Right renal pelvis (tissue), 4 donors: Measurements from ENCODE around the gene NUCKS1. TPM values are rescaled to one million over a fixed set of nuclear protein-coding genes. Genes with fewer than 3 reads are reported as not detected.

ENCODE experiments used
- DNase-seq, 4 donors: peaks; one replicate each; pipeline ENCODE4 v3.0.0-alpha.2; 2013; ENCODE audit warnings: low read depth in 4 of 4, low spot score in 3 of 4, missing footprints in 1 of 4
- polyA plus RNA-seq, 4 donors: library from polyadenylated mRNA; unstranded; fragments of 120-200 nt; gene quantifications; one replicate each; pipeline ENCODE4 v1.2.1, GENCODE V29; 2013; ENCODE audit not compliant: insufficient read length in 4 of 4

The NUCKS1 gene
- polyA plus RNA-seq, 4 donors = 327 to 402 (median 367) TPM

DNA sequence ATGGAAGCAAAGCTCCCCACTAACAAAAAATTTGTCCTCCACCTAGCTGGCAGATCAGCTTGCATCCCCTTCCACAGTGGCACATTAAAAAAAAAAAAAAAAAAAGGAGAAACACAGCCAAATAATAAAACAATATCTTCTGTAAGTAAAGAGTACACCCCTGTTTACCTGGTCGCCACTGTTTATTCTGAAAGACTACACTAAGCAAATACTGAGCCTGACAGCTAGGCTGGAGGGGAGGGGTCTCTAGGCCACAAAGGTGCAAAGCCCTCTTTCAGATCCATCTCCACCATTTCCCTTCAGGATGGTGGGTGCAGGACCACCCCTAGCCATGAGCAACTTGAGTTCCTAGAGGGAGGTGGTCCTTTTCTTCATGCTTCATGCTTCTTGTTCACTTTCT lies 46.9 kb downstream of the NUCKS1 start:
- no peak for DNase-seq

- no peak for DNase-seq
These were observed 48.1 kb downstream of the NUCKS1 start for GRCh38 chr1:205701891-205702290.

DNA sequence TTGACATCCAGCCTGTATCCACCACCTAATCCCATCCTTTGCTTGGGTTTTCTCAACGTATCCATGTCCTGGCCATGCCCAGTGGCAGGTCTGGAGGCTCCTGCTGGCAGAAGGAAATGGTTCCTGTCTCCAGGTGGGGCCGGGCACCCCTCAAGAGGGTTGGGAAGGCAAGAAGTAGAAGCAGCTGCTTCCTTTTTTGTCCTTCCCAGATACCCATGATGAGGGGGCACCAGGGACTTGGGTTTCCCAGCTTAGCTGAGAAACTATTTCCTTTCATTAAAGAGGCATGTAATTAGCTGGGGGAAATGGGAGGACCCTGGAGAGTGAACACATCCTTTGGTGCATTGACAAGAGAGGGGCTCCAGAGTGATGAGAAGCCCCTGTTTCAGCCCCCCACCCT lies 48.6 kb downstream of the NUCKS1 start:
- DNase-seq = no peak

GRCh38 chr1:205700865-205701401 lies 49.0 kb downstream of the NUCKS1 start:
- peak in 2 of 4 donors; percentile 58 to 64 for DNase-seq

DNA sequence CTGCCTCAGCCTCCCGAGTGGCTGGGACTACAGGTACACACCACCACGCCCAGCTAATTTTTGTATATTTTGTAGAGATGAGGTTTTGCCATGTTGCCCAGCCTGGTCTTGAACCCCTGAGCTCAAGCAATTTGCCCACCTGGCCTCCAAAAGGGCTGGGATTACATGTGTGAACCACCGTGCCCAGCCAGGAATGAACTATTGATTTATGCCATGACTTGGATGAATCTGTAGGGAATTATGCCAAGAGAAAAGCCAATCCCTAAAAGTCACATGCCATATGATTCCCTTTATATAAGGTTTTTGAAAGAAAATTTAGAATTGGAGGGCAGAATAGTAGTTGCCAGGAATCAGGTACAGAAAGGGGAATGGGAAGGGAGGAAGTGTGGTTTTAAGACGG lies 50.6 kb downstream of the NUCKS1 start:
- DNase-seq = no peak

DNA sequence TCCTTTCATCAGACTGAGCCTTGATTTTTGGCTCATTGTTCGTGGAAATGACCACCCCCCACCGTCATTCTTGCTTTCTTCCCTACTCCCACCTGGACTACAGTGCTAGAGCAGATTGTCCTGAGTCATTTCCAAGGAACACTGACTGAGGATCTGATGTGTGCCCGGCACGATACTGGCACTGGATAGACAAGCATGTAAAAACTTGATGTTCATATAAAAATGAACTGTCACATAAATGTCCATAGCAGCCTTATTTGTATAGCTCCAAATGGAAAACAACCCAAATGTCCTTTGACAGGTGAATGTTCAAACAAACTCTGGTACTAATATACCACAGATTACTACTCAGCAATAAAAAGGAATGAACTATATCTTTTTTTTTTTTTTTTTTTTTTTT lies 51.1 kb downstream of the NUCKS1 start:
- no peak for DNase-seq

DNA sequence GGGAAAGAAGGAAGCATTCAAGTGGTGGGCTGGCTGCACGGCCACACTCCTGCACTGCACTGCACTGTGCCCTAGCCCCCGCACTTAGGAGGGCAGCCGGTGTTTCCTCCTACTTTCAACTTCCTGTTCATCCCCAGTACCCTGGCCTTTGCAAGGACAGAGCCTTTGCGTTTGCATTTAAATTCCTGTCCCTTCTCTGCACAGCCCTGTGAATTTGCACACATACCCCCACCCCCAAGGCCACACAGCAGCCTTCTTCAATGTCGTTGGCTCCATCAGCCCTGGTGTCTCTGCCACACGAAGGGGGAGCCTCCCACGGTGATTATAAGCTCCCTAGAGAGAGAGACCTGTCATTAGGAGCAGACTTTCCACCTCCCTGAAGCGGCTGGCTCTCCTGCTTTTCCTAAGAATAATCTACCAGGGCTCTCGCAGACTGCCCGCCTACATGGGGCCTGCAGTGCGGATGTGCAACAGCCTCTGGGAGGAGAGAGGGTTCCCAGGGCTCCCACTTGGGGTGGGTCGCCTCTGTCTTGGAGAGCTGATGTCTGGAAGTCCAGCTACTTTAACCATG lies 56.5 kb downstream of the NUCKS1 start:
- DNase-seq = no peak

GRCh38 chr1:205692423-205692822 lies 57.6 kb downstream of the NUCKS1 start:
- no peak for DNase-seq

DNA sequence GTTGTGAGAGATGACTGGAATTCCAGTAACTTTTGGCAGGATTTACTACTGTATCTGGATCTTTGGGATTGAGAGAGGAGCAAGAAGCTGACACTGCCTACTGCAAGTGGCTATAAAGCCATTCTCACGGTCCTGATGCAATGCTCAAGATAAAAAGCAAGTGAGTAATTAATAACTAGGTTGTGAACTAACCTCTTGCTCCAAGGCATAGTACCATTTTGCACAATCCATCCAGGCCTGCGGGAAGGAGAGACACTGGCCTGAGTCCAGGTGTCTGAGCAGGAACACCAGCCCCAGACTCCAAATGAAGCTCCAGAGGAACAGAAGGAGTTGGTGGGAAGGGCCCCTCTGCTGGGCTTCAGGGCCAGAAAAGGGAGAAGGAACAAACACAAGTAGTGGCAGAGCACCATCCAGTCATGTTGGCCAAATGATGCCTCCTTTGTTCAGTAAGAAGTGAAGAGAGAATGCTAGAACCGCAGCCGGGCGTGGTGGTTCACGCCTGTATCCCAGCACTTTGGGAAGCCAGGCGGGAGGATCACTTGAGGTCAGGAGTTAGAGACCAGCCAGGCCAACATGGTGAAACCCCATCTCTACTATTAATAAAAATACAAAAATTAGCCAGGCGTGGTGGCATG lies 59.7 kb downstream of the NUCKS1 start:
- DNase-seq = no peak

DNA sequence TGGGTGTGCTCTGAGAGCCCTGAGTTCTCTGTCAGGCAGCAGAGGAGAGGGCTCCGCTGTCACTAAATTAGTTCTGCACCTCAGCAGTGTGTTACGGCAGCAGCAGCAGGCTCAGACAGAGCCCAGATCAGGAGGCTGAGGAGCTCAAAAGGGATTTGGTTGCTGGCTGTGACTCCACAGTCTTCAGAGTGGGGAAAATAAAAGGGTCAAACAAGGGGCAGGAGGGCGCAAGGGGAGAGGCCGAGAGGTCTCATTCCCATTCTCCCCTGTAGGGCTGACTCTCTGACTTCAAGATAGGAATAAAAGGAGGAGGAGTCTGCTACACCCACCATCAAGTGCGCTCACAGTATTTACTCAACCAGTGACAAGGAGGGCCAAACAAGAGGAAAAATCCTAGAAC lies 60.5 kb downstream of the NUCKS1 start:
- DNase-seq = no peak

GRCh38 chr1:205688171-205689080 lies 61.6 kb downstream of the NUCKS1 start:
- DNase-seq = no peak

DNA sequence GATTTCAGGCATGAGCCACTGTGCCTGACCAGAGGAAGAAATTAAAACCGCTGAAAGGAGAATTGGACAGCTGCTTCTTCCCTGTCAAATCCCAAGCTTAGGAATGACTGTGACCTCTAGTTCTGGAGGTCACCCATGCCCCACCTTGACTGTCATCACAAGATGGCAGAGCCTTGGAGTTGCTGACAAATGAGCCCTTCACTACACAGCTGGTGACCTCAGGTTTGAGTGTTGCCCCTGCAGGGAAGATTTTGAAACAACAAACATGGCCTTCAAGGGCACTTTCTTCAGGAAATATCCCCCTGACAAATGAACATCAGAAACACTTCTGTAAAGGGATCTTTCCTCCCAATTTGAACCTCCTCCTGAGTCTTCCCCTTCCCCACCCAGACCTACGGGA lies 62.7 kb downstream of the NUCKS1 start:
- no peak for DNase-seq

- no peak for DNase-seq
These were observed 68.6 kb downstream of the NUCKS1 start for GRCh38 chr1:205681364-205681763.

GRCh38 chr1:205680073-205680851 lies 69.7 kb downstream of the NUCKS1 start, which contains the start of gene SLC45A3:
Gene SLC45A3, minus strand, starts transcription at chr1:205680509. Its CDS starts 15,853 bp downstream, at chr1:205664656.
- no peak for DNase-seq

DNA sequence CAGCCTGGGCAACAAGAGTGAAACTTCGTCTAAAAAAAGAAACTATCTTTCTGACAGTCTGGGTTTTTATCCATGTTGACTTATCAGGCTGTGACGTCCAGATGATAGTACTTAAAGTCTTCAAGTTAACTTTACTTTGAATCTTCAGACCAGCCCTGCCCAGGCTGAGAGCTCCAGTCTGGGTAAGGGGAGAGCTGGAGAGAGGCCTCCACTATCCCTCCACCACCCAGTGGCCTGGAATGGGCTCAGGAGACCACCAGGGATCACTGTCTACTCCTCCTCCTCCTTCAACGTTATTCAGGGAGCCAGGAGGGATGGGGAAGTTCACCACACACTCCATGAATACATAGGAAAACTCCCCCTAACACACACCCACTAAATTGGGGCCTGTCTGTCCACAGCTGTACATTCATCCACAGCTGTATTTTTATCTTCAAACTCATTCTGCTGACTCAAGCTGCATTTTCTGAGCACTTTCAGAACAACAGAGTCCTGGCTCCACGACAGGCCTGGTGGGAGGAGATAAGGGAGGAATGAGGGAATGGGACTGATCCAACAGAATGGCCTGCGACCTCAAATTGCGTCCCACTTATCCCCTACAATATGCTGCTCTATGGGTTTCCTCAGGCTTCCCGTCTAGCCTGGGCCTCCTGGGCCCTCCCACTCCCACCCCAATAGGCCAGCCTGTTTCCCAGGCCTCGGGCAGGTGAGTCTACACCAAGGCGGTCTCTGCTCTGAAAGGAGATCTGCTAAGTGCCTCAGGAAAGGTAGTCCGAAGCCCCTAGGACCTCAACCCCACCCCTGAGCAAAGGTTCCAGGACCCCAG lies 71.5 kb downstream of the NUCKS1 start:
- no peak for DNase-seq

GRCh38 chr1:205677167-205677566 lies 72.8 kb downstream of the NUCKS1 start:
- DNase-seq = no peak

GRCh38 chr1:205676597-205676996 lies 73.4 kb downstream of the NUCKS1 start:
- no peak for DNase-seq

DNA sequence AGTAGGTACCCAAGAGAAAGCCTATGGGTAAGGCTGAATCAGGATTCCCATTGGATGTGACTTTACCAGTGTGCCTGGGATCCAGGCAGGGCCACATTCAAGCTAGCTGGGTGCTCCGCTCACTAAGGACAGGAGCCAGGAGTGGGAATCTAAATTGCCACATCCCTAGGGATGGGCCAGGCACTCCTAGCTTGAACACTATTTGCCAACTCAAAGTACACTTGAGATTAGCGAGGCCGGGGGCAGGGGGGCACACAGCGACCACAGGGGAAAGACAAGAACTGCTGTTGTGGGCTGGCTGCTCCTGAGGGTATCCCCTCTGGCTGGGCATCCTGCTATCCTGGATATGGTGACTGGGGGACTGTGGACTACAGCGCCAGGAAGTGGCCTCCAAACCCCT lies 74.0 kb downstream of the NUCKS1 start:
- DNase-seq = no peak

DNA sequence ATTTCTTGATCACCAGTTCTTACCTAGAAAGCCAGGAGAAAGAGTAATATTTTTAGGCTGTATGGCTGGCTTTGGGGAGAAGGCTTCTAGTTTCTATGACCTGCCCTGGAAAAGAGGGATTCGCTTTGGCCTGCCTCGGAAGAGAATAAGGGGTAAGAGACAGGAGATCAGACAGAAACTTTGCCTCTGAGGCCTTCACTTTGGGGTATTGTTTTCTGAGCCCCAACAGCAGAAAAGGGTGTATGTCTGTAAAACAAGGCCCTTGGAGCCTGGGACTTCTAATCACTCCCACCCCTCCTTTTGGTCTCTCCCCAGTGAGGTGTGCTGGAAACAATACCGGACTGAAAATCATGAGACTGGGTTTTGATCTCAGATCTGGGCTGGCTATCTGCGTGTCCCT lies 74.7 kb downstream of the NUCKS1 start:
- DNase-seq = no peak

DNA sequence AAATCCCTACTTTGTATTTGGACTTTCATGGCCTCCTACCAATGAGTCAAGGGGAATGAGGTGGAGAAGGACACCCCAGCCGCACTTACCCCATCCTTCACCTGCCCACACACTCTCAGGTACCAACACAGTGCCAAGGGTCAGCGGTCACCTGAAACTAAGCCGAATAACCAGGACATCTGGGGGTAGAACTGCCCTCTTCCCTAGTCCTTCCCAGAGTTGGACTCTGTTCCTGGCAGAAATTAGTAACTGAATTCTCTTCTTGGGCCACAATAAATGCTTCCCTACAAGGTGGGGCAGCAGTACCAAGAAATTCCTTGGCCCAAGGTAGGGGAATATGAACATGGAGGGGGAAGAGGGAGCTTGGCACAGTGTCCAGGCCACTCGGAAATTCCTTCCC lies 77.0 kb downstream of the NUCKS1 start:
- no peak for DNase-seq
